Activated naive CD4-positive, alpha-beta T cell treated with anti-CD3 and anti-CD28 coated beads, Interleukin-2, amount 50 U/mL, for 24 hours (primary cell): Measurements from ENCODE around the gene IRF4.

ENCODE experiments used
- H3K27ac Mint-ChIP-seq: one replicate; pipeline ENCODE4 v1.8.0; 2021; ENCODE audit warnings: mild to moderate bottlenecking, mixed read lengths
- H3K27me3 Mint-ChIP-seq: one replicate; pipeline ENCODE4 v1.8.0; 2021; ENCODE audit warnings: mixed read lengths
- H3K36me3 Mint-ChIP-seq: one replicate; pipeline ENCODE4 v1.8.0; 2021; ENCODE audit warnings: mixed read lengths
- H3K4me1 Mint-ChIP-seq: one replicate; pipeline ENCODE4 v1.8.0; 2021; ENCODE audit warnings: mixed read lengths
- H3K4me3 Mint-ChIP-seq: one replicate; pipeline ENCODE4 v1.8.0; 2021; ENCODE audit warnings: mild to moderate bottlenecking, mixed read lengths
- H3K9me3 Mint-ChIP-seq: one replicate; pipeline ENCODE4 v1.8.0; 2021; ENCODE audit warnings: mixed read lengths

IRF4 gene

DNA sequence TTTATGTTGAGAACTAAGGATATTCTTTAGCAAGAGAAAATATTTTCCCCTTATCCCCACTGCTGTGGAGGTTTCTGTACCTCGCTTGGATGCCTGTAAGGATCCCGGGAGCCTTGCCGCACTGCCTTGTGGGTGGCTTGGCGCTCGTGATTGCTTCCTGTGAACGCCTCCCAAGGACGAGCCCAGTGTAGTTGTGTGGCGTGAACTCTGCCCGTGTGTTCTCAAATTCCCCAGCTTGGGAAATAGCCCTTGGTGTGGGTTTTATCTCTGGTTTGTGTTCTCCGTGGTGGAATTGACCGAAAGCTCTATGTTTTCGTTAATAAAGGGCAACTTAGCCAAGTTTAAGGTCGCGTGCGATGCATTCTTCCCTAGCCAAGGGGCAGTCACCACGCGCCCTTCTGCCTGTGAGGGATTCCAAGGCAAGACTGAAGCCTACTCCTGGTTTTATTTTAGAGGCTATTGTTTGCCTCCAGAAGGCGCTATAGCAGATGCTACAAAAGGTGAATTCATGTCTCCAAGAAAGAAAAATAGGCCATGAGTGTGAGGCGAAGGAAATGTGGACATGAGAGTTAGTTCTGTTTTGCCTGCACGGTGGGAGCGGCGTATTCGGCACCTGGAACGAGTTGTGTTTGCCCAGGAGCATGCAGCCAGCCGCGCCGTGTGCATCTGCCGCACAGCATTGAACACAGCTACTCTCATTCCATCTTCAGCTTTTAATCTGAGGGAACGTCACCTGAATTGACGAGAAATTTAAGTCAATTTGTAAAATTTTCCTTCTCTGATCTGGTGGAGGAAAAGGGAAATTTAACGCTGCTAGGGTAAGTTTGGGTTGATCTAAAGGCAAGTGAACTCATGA, 40.3 kb upstream of the IRF4 start:
- peaks cover 9% of the 10 kb centered on the region for H3K36me3 Mint-ChIP-seq

DNA sequence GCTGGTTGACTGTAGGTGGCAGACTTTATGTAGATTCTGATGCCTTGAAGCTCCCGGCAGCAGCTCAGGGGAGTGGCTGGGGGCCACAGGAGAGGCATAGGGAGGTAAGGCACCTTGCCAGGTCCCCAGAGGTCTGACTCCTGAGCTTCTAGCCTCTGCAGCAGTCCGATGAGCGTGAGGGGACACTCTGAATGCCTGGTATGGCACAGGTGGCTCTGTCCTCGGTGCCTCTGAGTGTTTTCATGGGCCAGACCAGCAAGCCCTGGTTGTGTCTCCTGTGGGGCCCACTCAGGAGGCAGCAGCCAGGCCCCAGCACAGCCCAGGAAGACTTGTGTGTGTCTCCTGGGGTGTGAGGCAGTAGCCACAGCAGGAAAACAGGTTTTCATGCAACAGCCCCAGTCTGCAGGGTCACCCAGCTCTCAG, 39.7 kb upstream of the IRF4 start:
- no peak overlapping the region for H3K4me3 Mint-ChIP-seq
- H3K27me3 Mint-ChIP-seq, result no peaks in the 10 kb centered on the region
- peaks cover 9% of the 10 kb centered on the region for H3K36me3 Mint-ChIP-seq
- no peak overlapping the region for H3K27ac Mint-ChIP-seq
- H3K4me1 Mint-ChIP-seq, result no peaks in the 10 kb centered on the region
- no peaks in the 10 kb centered on the region for H3K9me3 Mint-ChIP-seq

More for the DNA sequence above, 40.3 kb upstream of the IRF4 start:
- Mint-ChIP-seq H3K4me3 (no peak overlapping the region), H3K27me3 (no peaks in the 10 kb centered on the region), H3K4me1 (no peaks in the 10 kb centered on the region), H3K27ac (no peak overlapping the region), H3K9me3 (no peaks in the 10 kb centered on the region)

DNA sequence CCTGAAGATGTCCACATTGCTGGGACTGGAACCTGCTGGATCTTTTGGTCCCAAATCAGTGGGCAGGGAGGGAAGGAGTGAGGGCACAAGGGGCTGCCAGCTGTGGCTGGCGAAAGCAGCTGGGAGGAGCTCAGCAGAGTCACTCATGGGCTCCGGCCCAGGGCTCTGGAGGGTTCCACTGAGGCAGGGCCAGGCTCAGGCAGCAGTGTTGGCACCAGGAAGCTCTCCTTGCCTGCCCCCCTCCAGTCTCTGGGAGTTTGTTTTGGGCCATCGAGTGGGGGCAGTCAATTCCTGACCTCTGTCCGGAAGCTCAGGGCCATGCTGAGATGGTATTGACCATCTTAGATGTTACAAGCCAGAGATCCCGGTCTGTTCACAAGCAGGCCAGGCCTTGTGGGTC, 39.1 kb upstream of the IRF4 start:
- Mint-ChIP-seq H3K9me3 (no peaks in the 10 kb centered on the region), H3K4me3 (no peak overlapping the region), H3K27ac (no peak overlapping the region), H3K36me3 (peaks cover 8% of the 10 kb centered on the region), H3K4me1 (no peaks in the 10 kb centered on the region), H3K27me3 (no peaks in the 10 kb centered on the region)

DNA sequence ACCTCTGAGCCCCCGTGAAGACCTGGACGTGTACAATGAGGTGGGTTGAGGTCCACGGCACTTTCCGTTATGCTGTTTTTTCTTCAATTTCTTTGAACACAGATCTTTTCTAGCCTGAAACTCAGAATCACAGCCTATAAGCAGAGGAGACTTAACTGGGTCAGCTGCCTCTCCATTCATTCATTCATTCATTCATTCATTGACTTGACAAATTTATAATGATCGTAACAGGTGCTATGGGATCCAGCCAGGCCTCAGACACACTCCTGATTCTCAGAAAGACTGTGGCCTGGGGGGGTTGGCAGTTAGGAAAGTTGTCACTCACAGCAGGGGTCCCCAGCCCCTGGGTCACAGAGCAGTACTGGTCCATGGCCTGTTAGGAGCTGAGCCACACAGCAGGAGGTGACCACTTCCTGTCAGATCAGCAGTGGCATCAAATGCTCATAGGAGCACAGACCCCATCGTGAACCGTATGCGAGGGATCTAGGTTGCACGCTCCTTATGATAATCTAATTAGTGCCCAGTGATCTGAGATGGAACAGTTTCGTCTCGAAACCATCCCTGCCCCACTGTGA, 38.6 kb upstream of the IRF4 start:
- no peaks in the 10 kb centered on the region for H3K27me3 Mint-ChIP-seq
- peaks cover 8% of the 10 kb centered on the region for H3K36me3 Mint-ChIP-seq
- no peak overlapping the region for H3K27ac Mint-ChIP-seq
- H3K4me1 Mint-ChIP-seq, result no peaks in the 10 kb centered on the region
- no peaks in the 10 kb centered on the region for H3K9me3 Mint-ChIP-seq
- no peak overlapping the region for H3K4me3 Mint-ChIP-seq

DNA sequence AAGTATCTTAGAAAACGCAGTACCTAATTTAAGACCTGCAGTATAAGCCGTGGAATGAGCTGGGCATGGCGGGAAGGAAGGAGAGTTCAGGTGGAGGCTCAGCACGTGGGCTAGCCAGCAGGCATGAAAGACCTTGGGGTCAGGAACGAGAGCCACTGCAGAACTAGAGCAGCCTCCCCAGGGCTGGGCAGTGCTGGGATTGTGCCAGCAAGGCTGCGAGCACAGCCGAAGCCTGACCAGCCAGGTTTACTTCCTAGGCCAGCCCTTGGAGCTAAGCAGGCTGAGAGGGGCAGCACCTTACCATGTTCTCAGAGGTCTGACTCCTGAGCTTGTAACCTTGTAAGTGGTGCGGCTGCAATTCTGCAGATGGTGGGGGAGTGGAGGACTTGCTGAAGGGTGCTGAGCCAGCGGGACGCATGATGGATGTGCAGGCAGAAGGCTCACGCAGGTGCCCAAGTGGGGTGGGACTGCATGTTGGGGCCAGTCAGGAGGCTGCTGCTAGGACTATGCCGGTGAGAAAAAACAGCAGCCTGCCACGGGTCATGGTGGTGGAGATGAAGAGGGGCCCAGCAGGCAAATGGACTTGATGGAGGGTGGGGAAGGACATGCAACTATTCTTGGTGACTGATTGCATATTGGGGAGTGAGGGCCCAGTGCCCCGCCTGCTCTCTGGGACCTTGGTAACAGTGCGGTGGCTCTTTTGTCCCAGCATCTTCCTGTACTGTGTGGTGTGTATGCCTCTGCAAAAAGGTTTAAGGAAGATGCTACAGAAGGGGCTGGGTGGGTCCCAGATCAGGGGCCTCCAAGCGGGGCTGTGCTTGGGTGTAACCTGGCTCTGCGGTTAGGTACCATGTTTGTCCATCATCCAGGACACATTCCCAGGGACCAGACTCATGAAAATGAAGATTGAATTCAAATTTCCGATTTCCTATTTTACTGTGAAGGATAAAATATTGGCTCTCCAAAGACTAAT, 37.6 kb upstream of the IRF4 start:
- no peak overlapping the region for H3K4me3 Mint-ChIP-seq
- H3K4me1 Mint-ChIP-seq, result no peaks in the 10 kb centered on the region
- no peaks in the 10 kb centered on the region for H3K27me3 Mint-ChIP-seq
- H3K27ac Mint-ChIP-seq, result no peak overlapping the region
- peaks cover 6% of the 10 kb centered on the region for H3K36me3 Mint-ChIP-seq
- no peaks in the 10 kb centered on the region for H3K9me3 Mint-ChIP-seq

DNA sequence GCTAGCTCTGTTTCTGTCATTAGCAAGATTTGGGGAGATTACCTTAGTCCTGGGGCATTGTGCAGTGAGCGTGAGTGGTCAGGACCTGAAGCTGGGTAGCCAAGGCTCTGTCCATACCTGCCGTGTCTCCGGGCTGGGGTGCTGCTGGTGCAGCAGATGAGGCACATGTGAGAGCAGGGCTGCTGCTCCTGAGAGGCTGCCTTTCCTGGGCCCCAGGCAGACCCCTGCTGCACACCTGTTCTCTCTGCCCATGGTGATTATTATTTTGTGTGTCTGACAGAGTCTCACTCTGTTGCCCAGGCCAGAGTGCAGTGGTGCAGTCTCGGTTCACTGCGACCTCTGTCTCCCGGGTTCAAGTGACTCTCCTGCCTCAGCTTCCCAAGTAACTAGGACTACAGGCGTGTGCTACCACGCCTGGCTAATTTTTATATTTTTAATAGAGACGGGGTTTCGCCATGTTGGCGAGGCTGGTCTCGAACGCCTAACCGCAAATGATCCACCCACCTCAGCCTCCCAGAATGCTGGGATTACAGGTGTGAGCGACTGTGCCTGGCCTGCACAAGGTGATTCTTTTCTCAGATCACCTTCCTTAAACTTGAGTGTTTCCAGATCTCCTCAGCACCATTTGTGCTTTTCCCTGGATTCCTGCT, 36.8 kb upstream of the IRF4 start:
- Mint-ChIP-seq H3K27me3 (no peaks in the 10 kb centered on the region), H3K4me3 (no peak overlapping the region), H3K9me3 (no peaks in the 10 kb centered on the region), H3K4me1 (no peaks in the 10 kb centered on the region), H3K36me3 (peaks cover 3% of the 10 kb centered on the region), H3K27ac (no peak overlapping the region)

DNA sequence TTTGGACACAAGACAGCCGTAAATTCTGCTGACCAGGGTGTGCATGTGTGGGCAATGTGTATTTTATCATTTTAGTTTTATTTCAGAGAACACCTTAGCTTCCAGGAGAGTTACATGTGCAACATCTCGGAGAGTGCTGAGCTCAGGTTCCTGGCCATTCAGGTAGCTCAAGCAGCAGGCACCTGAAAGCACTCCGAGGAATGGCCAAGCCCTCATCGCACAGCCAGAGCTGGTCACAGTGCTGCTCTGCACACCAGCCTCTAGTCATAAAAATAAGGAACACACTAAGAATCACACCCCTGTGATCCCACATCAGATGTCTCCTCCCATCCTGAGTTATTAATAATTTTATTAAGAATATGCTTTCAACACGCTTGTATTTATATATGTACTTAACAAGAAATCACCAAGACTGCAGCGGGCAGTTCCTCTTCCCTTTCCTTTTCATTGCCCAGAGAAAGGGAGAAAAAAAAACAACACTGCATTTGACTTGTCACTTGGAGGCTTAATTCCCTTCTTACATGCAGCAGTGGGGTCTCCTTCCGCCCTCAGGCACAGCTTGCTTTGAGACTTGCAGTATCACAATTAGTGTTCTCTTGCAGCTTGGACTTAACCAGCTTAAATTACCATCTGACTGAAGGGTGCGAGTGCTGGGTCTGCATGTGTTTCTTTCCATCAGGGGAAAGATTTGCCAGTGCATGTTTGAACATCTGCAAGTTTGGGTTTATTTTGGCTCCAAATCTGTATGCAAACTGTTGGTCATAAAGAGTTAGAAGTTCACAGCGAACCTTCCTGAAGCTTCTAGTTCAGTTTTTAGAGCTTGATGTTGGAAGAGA, 36.0 kb upstream of the IRF4 start:
- no peak overlapping the region for H3K27ac Mint-ChIP-seq
- no peaks in the 10 kb centered on the region for H3K27me3 Mint-ChIP-seq
- H3K4me1 Mint-ChIP-seq, result no peaks in the 10 kb centered on the region
- H3K4me3 Mint-ChIP-seq, result no peak overlapping the region
- no peaks in the 10 kb centered on the region for H3K9me3 Mint-ChIP-seq
- H3K36me3 Mint-ChIP-seq, result peaks cover 3% of the 10 kb centered on the region

DNA sequence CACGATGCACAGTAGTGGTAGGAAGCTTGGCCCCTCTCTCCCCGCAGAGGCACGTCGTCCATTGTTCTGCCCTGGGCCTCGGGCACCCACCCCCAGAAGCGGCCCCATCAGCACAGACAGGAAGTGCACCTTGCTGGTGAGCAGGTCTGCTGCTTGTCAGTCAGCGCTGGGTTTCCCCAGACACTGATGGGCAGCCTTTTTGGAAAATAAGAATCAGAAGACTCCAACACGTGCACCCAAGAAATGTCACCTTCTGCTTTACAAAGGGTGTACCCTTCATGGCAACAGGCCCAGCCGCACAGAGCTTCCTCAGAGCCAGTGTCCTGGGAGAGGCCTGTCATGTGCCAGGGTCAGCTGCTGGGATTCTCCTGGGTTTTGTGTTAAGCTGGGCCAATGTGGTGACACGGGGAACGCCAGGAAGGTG, 34.7 kb upstream of the IRF4 start:
- H3K27me3 Mint-ChIP-seq, result no peaks in the 10 kb centered on the region
- no peaks in the 10 kb centered on the region for H3K36me3 Mint-ChIP-seq
- no peak overlapping the region for H3K4me3 Mint-ChIP-seq
- H3K4me1 Mint-ChIP-seq, result no peaks in the 10 kb centered on the region
- no peak overlapping the region for H3K27ac Mint-ChIP-seq
- H3K9me3 Mint-ChIP-seq, result no peaks in the 10 kb centered on the region

DNA sequence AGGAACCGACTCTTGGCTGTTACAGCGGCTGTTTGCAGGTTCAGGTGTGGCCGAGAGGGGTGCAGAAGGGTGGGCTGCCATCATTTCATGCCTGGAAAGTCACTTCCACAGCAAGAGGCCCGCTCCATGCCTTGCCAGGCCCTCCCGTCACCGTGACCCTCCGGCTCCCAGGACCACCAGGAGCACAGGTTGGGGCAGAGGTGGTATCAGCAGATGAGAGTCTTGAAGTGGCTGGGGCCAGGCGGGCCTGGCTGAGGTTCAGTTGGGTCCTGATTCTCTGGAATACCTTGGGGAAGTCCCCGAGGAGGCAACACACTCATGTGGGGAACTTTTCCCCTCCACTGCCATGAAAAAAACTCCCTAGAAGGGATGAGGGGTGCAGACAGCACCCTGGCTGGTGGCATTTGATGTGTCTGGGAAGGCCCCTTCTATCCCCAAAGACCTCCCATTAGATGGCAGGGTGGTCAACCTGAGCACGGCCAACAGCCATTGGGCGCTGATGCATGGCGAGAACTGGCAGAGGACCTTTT, 34.2 kb upstream of the IRF4 start:
- Mint-ChIP-seq H3K4me1 (no peaks in the 10 kb centered on the region), H3K36me3 (no peaks in the 10 kb centered on the region), H3K27me3 (no peaks in the 10 kb centered on the region), H3K9me3 (no peaks in the 10 kb centered on the region), H3K27ac (no peak overlapping the region), H3K4me3 (no peak overlapping the region)

DNA sequence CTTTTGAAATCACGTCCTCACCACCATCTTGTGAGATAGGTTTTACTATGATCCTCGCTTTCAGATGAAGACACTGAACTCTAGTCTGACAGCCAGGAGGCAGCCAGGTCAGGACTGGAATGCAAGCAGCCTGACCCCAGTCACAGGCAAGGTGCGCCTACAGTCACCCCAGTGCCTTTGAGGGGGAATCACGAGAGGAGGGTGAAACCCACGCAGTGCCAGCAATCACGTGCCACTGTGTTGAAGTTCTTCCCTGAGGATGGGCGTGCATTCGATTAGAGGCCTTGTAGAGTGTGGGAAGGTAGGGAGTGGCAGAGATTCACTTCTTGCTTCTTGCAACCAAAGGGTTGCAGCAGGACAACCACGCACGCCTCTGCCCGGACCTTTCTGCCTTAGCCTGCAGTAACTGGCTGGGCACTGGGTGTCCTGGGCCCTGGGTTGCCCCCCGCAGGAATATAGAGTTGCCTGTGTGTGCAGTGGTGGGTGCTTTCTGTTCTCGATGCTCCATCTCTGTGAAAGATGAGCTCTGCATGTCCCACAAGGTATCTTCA, 33.7 kb upstream of the IRF4 start:
- no peak overlapping the region for H3K27ac Mint-ChIP-seq
- H3K4me3 Mint-ChIP-seq, result no peak overlapping the region
- no peaks in the 10 kb centered on the region for H3K9me3 Mint-ChIP-seq
- H3K27me3 Mint-ChIP-seq, result no peaks in the 10 kb centered on the region
- H3K4me1 Mint-ChIP-seq, result no peaks in the 10 kb centered on the region
- no peaks in the 10 kb centered on the region for H3K36me3 Mint-ChIP-seq

DNA sequence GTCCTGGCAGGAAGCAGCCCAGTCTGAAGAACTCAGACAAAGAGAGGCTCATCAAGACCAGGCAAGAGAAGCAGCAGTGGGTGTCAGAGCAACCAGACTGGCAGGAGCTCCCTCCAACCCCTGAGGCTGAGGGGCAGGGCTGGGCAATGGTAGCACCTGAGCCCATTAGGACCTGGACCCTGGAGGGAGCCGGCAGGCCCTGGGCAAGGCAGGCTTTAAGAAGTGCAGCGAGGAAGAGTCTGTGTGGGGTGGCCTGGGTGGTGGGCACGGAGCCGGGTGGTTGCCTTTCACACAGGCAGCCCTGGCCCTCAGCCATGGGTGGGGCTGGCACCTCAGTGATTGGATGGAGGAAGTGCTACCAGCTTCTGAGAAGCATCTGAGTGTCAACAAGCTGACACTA, 33.1 kb upstream of the IRF4 start:
- Mint-ChIP-seq H3K4me3 (no peak overlapping the region), H3K27ac (no peak overlapping the region), H3K36me3 (no peaks in the 10 kb centered on the region), H3K9me3 (no peaks in the 10 kb centered on the region), H3K27me3 (no peaks in the 10 kb centered on the region), H3K4me1 (no peaks in the 10 kb centered on the region)

DNA sequence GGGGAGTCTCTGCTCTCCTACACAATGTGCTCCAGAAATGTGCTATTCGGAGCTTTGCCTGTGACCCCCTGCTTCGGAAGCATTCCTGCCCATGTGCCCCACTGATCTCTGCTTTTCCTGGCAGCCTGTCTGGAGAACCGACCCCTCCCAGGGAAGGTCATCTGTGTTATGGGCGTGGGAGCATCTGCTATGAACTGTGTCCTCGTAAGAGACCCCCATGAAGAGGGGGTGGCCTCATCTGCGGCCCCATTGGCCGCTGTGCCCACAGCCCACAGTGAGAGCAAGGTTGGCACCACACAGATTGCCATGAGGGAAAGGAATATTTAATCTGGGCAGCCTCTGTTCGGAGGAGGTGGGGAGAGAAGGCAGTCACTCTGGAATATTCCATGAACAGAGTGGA, 32.7 kb upstream of the IRF4 start:
- Mint-ChIP-seq H3K27me3 (no peaks in the 10 kb centered on the region), H3K4me1 (no peaks in the 10 kb centered on the region), H3K9me3 (no peaks in the 10 kb centered on the region), H3K4me3 (no peak overlapping the region), H3K36me3 (no peaks in the 10 kb centered on the region), H3K27ac (no peak overlapping the region)

DNA sequence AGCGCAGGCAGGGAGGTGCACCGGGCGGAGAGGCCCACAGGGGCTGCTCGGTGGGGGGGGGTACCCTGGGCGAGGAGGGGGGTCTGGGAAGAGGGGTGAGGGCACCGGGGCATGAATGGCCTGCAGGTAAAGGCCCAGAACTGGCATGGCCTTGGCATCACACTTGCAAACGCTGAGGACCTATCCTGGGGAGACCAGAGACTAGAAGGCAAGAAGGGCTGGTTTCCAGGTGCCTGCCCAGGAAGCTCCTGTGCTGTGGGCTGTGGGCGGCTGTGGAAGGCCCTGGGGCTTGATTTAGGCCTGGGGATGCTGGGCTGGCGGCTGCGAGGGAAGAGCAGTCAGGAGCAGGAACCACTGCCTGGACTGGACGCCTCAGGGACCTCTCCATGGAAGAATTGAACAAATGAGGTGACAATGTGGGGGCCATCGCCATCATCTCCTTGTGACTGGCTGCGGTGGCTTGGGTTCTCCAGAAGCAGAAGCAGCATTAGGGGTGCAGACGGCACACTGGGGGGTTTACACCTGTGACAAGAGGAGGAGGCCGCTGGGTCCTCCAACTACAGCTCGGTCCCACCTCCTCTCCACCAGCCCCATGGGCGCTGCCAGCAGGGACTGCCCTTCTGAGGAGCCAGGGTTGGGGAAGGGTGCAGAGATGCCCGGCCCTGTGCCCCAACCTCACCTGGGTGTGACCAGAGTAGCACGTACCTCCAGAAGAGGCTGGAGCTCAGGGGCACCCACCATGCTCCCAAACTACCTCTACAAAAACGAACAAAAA, 32.1 kb upstream of the IRF4 start:
- H3K27me3 Mint-ChIP-seq, result no peaks in the 10 kb centered on the region
- no peak overlapping the region for H3K27ac Mint-ChIP-seq
- peaks cover 5% of the 10 kb centered on the region for H3K9me3 Mint-ChIP-seq
- H3K4me3 Mint-ChIP-seq, result no peak overlapping the region
- no peaks in the 10 kb centered on the region for H3K4me1 Mint-ChIP-seq
- H3K36me3 Mint-ChIP-seq, result peaks cover 1% of the 10 kb centered on the region

DNA sequence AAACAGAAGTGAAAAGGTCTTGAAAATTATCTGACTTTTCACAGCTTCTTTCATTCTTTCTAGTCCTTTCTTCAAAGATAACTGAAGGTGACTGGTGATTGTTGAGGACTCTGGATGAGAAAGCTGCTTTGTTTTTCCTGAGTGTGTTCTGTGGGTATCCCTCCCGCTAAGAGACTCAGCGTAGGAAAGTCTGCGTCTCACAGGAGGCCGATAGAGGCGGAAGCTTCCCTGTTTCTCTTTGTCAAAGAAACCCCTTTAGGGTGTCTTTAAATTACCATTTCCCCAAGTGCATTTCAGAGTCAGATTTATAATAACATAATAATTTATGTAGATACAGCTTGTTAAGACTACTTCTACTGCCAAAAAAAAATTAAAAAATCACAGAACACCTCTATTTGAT, 31.2 kb upstream of the IRF4 start:
- H3K27ac Mint-ChIP-seq, result no peak overlapping the region
- no peaks in the 10 kb centered on the region for H3K4me1 Mint-ChIP-seq
- H3K27me3 Mint-ChIP-seq, result no peaks in the 10 kb centered on the region
- H3K9me3 Mint-ChIP-seq, result peaks cover 5% of the 10 kb centered on the region
- H3K4me3 Mint-ChIP-seq, result no peak overlapping the region
- peaks cover 1% of the 10 kb centered on the region for H3K36me3 Mint-ChIP-seq
